Spleen (tissue), 7 donors: ENCODE data around the gene TBC1D12.

Experiments
- CTCF ChIP-seq, 11 experiments: fragments of 200-600 bp in 7 of 11; fragments of 450-650 bp in 4 of 11; sonication (generic) in 4 of 11; IDR thresholded peaks in 8 of 11; conservative IDR thresholded peaks in 3 of 11; 1 replicate in 7 of 11; 2 replicates in 4 of 11; pipeline versions ENCODE4 v1.4.0 to v1.8.0; 2016 to 2021; ENCODE audit warnings: antibody characterized with exemption in 11 of 11, inconsistent platforms in 4 of 11, mild to moderate bottlenecking in 1 of 11
- POLR2A ChIP-seq, 3 donors: fragments of 450-650 bp; IDR thresholded peaks; one replicate each; pipeline ENCODE4 v1.5.1; 2017; ENCODE audit warnings: antibody characterized with exemption in 3 of 3, mild to moderate bottlenecking in 1 of 3
- donor health status: DM: no; HTN: no; CAD: no; lungs with moderate emphysema.
- donor health status: DM: no; HTN: no; CAD: no.
- donor health status: DM: no; HTN: no; CAD: no.

GRCh38 chr10:94450782-94451181, 48.4 kb downstream of the TBC1D12 start:
- TF ChIP-seq CTCF (IDR thresholded peaks at IDR 0.05 in 8 of 11, conservative IDR thresholded peaks at IDR 0.05 in 3 of 11) = no peak
- no peak for TF ChIP-seq POLR2A (IDR thresholded peaks at IDR 0.05)
